ENCODE measurements around the gene PRR36.
"Not testable (repeated sequence)": the region's sequence is repeated elsewhere in the genome, so short reads cannot be mapped to it uniquely, and the experiment has no call there.

PRR36 gene

DNA sequence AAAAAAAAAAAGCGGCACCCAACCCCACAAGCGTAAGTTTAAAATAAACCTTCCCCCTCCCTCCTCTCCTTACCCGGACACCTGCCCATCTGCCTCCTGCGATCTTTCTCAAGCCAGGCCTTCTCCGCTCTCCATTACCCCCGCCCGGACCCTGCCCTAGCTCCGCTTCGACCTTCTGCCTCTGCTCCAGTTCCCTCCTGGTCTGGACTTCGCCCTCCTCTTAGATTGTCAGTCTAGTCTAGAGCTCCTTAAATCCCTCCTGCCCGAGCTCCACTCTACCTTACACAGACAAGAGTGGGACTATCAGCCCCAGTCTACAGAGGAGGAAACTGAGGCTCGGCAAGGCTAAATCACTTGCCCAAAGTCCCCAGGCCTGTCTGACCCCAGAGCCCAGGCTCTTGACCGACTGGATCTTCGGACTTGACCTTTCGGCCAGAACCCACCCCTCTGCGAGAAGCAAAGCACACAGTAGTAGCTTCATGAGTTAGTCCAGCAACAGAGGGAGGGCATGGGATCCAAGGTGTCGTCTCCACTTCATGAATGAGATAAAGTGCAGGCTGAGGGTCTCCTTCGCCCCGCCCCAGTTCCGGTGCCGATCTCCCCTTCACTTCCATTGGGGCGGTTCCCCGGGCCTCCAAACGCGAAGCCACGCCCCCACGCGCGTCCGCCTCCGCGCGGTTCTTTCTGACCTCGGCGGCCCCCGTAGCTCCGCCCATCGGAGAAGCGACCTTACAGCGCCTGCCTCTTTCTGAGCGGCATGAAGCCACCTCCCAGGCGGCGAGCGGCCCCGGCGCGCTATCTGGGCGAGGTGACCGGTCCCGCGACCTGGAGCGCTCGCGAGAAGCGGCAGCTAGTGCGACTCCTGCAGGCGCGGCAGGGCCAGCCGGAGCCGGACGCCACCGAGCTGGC, 45.7 kb upstream of the PRR36 start, which contains the start of gene SNAPC2:
TSS of gene SNAPC2 (plus strand) at position 729 of the 909 bp plus-strand sequence. CDS start at position 758, 29 bp downstream.
- Histone ChIP-seq H3K27ac (replicated peaks) (peak within 1 kb of the TSS; percentile 57), H3K27me3 (ENCODE audit: insufficient read depth, poor library complexity, severe bottlenecking) (peaks cover 3% of the 10 kb centered on the region), H3K4me3 (replicated peaks; ENCODE audit: insufficient read depth, low read length) (peak within 1 kb of the TSS; percentile 85)
- DNase-seq (ENCODE audit: low read depth in 1 of 2, low spot score in 1 of 2): peak; percentile 86 to 96
- TF ChIP-seq SPI1 (IDR thresholded peaks at IDR 0.05; ENCODE audit: borderline replicate concordance, low read depth) (no peak), POLR2AphosphoS5 (IDR thresholded peaks at IDR 0.05; ENCODE audit: low read depth) (0 out of 2 replicates have a peak, but pooled peaks have one; percentile 47)

DNA sequence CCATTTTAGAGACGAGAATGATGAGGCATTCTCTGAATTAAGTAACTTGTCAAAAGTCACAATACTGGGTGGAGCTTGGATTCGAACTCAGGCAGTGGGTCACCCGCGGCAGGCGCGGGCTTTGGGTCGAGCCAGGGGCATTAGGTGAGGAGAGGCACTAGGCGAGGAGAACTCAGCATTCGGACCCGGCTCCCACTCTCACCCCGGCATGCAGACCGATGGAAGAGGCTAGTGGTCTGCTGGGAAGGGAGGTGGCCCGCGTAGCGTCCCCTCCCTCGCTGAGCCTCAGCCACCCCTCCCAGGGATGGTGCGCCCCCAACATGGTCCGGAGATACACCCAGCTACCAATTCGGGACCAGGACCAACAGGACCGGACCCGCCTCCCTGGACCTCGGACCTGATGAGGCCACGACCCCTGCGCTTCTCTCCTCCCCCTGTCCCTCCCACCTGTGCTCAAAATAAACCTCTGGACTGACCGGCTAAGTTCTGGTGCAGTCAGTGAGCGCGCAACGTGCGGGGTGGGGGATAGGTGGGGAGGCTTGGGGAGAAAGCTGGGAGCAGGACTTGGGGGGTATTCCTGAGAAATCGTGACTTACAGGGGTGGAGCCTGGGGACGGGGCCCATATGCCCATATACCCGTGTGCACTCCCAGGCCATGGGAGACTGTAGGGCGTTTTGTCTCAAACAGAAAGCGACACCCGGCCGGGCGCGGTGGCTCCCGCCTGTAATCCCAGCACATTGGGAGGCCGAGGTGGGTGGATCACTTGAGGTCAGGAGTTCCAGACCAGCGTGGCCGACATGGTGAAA, 44.6 kb upstream of the PRR36 start:
- H3K27ac ChIP-seq (replicated peaks): no peak overlapping the region
- no peak for TF ChIP-seq CTCF (IDR thresholded peaks at IDR 0.05; ENCODE audit: insufficient read depth, low read length)
- TF ChIP-seq REST (IDR thresholded peaks at IDR 0.05; ENCODE audit: insufficient replicate concordance, low read depth): no peak
- no peak for TF ChIP-seq SPI1 (IDR thresholded peaks at IDR 0.05; ENCODE audit: borderline replicate concordance, low read depth)
- no peak for TF ChIP-seq GABPA (IDR thresholded peaks at IDR 0.05; ENCODE audit: low read depth)
- no peak for TF ChIP-seq POLR2AphosphoS5 (IDR thresholded peaks at IDR 0.05; ENCODE audit: low read depth)
- no peak overlapping the region for H3K4me3 ChIP-seq (replicated peaks; ENCODE audit: insufficient read depth, low read length)
- no peak for DNase-seq (ENCODE audit: low read depth in 1 of 2, low spot score in 1 of 2)
- H3K27me3 ChIP-seq (ENCODE audit: insufficient read depth, poor library complexity, severe bottlenecking): peaks cover 3% of the 10 kb centered on the region

GRCh38 chr19:7918062-7918614, 43.9 kb upstream of the PRR36 start:
- not testable (repeated sequence) for DNase-seq (ENCODE audit: low read depth in 1 of 2, low spot score in 1 of 2); H3K27me3 ChIP-seq (ENCODE audit: insufficient read depth, poor library complexity, severe bottlenecking); H3K27ac ChIP-seq (replicated peaks)
- peak overlapping the region; percentile 44; the same call in 1 of the 2 replicates for H3K4me3 ChIP-seq (replicated peaks; ENCODE audit: insufficient read depth, low read length)

DNA sequence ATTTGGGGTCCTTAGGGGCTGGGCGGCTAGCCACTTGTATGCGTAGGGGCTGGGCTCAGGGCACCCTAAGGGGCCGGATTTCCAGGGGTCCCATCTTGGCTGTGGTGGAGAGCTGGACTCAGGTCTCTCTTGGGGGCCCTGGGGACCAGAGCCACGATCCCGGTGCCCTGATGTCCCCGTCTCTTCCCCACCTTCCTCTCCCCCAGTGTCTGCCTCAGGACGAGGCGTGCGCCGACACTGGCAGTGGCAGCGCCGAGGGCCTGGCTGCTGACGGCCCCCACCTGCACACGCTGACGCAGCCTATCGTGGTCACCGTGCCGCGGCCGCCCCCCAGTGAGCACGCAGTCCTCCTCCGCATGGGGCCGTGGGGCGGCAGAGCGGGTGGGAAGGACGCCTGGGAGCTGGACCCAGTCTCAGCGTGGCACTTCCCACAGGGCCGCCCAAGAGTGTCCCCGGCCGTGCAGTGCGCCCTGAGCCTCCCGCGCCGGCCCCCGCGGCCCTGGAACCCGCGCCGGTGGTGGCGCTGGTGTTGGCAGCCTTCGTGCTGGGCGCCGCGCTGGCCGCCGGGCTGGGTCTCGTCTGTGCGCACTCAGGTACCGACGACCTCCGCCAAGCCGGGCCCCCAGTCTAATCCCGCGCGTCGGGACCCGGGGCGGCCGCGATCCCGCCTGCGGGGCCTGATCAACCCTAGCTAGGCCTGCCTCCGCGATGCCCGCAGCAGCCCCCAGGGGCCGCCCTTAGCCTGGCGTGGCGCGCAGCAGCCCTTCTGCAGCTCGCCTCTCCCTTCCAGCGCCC, 43.3 kb upstream of the PRR36 start:
- H3K4me3 ChIP-seq (replicated peaks; ENCODE audit: insufficient read depth, low read length): peak overlapping the region; percentile 44

More for the DNA sequence above, 43.3 kb upstream of the PRR36 start:
- H3K27me3 ChIP-seq (ENCODE audit: insufficient read depth, poor library complexity, severe bottlenecking): peaks cover 3% of the 10 kb centered on the region
- no peak for TF ChIP-seq SPI1 (IDR thresholded peaks at IDR 0.05; ENCODE audit: borderline replicate concordance, low read depth)
- peak; percentile 70 for TF ChIP-seq CTCF (IDR thresholded peaks at IDR 0.05; ENCODE audit: insufficient read depth, low read length)
- no peak for TF ChIP-seq REST (IDR thresholded peaks at IDR 0.05; ENCODE audit: insufficient replicate concordance, low read depth)
- TF ChIP-seq GABPA (IDR thresholded peaks at IDR 0.05; ENCODE audit: low read depth): no peak
- no peak for TF ChIP-seq POLR2AphosphoS5 (IDR thresholded peaks at IDR 0.05; ENCODE audit: low read depth)
- DNase-seq (ENCODE audit: low read depth in 1 of 2, low spot score in 1 of 2): peak in 1 of 2 experiments; percentile 68
- peak overlapping the region; percentile 1; the same call in 1 of the 2 replicates for H3K27ac ChIP-seq (replicated peaks)
